CD1c-positive myeloid dendritic cell (primary cell): ENCODE measurements around the gene GIMAP7.
"Not testable (repeated sequence)": the region's sequence is repeated elsewhere in the genome, so short reads cannot be mapped to it uniquely, and the experiment has no call there.

ENCODE experiments used
- DNase-seq: peaks from one replicate; pipeline ENCODE4 v3.0.0-alpha.2; 2016; ENCODE audit errors: extremely low spot score

Gene GIMAP7

GRCh38 chr7:150513758-150514157 is 914 bp upstream of the GIMAP7 start:
- no peak for DNase-seq

GRCh38 chr7:150515248-150516147 is 826 bp downstream of the GIMAP7 start:
- DNase-seq = no peak

GRCh38 chr7:150516956-150517745 is 2.5 kb downstream of the GIMAP7 start:
- no peak for DNase-seq

GRCh38 chr7:150519310-150519709 is 4.6 kb downstream of the GIMAP7 start:
- DNase-seq = no peak

- no peak for DNase-seq
These were observed 5.5 kb downstream of the GIMAP7 start for GRCh38 chr7:150520145-150520544.

- not testable (repeated sequence) for DNase-seq
These were observed 8.3 kb downstream of the GIMAP7 start for GRCh38 chr7:150522931-150523330.

- no peak for DNase-seq
These were observed 9.3 kb downstream of the GIMAP7 start for GRCh38 chr7:150524018-150524417.

GRCh38 chr7:150531704-150532103 is 17.0 kb downstream of the GIMAP7 start:
- no peak for DNase-seq

GRCh38 chr7:150538259-150538658 is 23.6 kb downstream of the GIMAP7 start:
- DNase-seq = no peak

GRCh38 chr7:150553163-150553562 is 38.5 kb downstream of the GIMAP7 start:
- no peak for DNase-seq

- DNase-seq = peak; percentile 50
These were observed 42.0 kb downstream of the GIMAP7 start for GRCh38 chr7:150556521-150557138.

GRCh38 chr7:150560486-150560885 is 45.8 kb downstream of the GIMAP7 start:
- no peak for DNase-seq

- no peak for DNase-seq
These were observed 48.2 kb downstream of the GIMAP7 start for GRCh38 chr7:150562919-150563318.

- no peak for DNase-seq
These were observed 49.3 kb downstream of the GIMAP7 start for GRCh38 chr7:150564006-150564405.

- DNase-seq = no peak
These were observed 49.9 kb downstream of the GIMAP7 start for GRCh38 chr7:150564566-150564965.

GRCh38 chr7:150565239-150565638 is 50.6 kb downstream of the GIMAP7 start:
- DNase-seq = no peak

GRCh38 chr7:150566123-150566522 is 51.5 kb downstream of the GIMAP7 start:
- no peak for DNase-seq

GRCh38 chr7:150566572-150566971 is 51.9 kb downstream of the GIMAP7 start:
- no peak for DNase-seq

GRCh38 chr7:150567169-150567568 is 52.5 kb downstream of the GIMAP7 start, which contains the start of gene GIMAP4:
Gene GIMAP4 (plus strand): TSS chr7:150567390. CDS start chr7:150569902, 2,512 bp downstream.
- peak; percentile 45 for DNase-seq

GRCh38 chr7:150567871-150568301 is 53.2 kb downstream of the GIMAP7 start:
- DNase-seq = peak; percentile 20

GRCh38 chr7:150568714-150569113 is 54.0 kb downstream of the GIMAP7 start:
- DNase-seq = no peak
